Activated T-helper 1 cell treated with anti-CD3 and anti-CD28 coated beads, Interleukin-2, amount 50 U/mL, for 16 hours (primary cell): ENCODE results near the gene TPRKB.
"Not testable (repeated sequence)": the region's sequence is repeated elsewhere in the genome, so short reads cannot be mapped to it uniquely, and the experiment has no call there.

Experiments used
- DNase-seq, 2 donors: peaks; one replicate each; pipeline ENCODE4 v3.0.0-alpha.2; 2020; ENCODE audit warnings: low read depth in 1 of 2, low spot score in 1 of 2

The TPRKB gene

GRCh38 chr2:73736855-73737779 is at the start of gene TPRKB:
Gene TPRKB, minus strand, starts transcription at chr2:73737345. Its CDS starts 2,776 bp downstream, at chr2:73734569.
- DNase-seq: peak; percentile 86 to 90

- DNase-seq: not testable (repeated sequence)
These were observed 46.7 kb upstream of the TPRKB start, which contains the start of gene C2orf78 for GRCh38 chr2:73783883-73784282. Gene C2orf78, plus strand, starts transcription at chr2:73784183. Its CDS starts 127 bp downstream, at chr2:73784310.

- DNase-seq: not testable (repeated sequence)
These were observed 46.3 kb upstream of the TPRKB start for GRCh38 chr2:73783402-73783801.

- no peak for DNase-seq
These were observed 43.1 kb upstream of the TPRKB start for GRCh38 chr2:73780237-73780582.

GRCh38 chr2:73779467-73780236 is 42.5 kb upstream of the TPRKB start, which contains the start of gene DUSP11:
Gene DUSP11, minus strand, starts transcription at chr2:73780103. Its CDS starts 129 bp downstream, at chr2:73779974.
- peak; percentile 89 to 97 for DNase-seq

- not testable (repeated sequence) for DNase-seq
These were observed 41.8 kb upstream of the TPRKB start for GRCh38 chr2:73778867-73779466.

GRCh38 chr2:73776869-73777519 is 39.8 kb upstream of the TPRKB start:
- DNase-seq: no peak

GRCh38 chr2:73776381-73776780 is 39.2 kb upstream of the TPRKB start:
- no peak for DNase-seq

- DNase-seq: no peak
These were observed 35.7 kb upstream of the TPRKB start for GRCh38 chr2:73772819-73773218.

- DNase-seq: no peak
These were observed 33.6 kb upstream of the TPRKB start for GRCh38 chr2:73770725-73771124.

- no peak for DNase-seq
These were observed 29.8 kb upstream of the TPRKB start for GRCh38 chr2:73766994-73767393.

GRCh38 chr2:73766349-73766748 is 29.2 kb upstream of the TPRKB start:
- no peak for DNase-seq

GRCh38 chr2:73764945-73765344 is 27.8 kb upstream of the TPRKB start:
- no peak for DNase-seq

GRCh38 chr2:73762571-73762970 is 25.4 kb upstream of the TPRKB start:
- no peak for DNase-seq

GRCh38 chr2:73759904-73760303 is 22.8 kb upstream of the TPRKB start:
- DNase-seq: no peak

- no peak for DNase-seq
These were observed 22.2 kb upstream of the TPRKB start for GRCh38 chr2:73759285-73759764.

- not testable (repeated sequence) for DNase-seq
These were observed 17.2 kb upstream of the TPRKB start for GRCh38 chr2:73754332-73754731.

GRCh38 chr2:73749314-73749713 is 12.2 kb upstream of the TPRKB start:
- no peak for DNase-seq

- DNase-seq: no peak
These were observed 9.7 kb upstream of the TPRKB start for GRCh38 chr2:73746877-73747208.

- DNase-seq: no peak
These were observed 9.1 kb upstream of the TPRKB start for GRCh38 chr2:73746015-73746876.
